GM21737 (cell line): Measurements from ENCODE around the gene EMC1.
"Not testable (repeated sequence)": the region's sequence is repeated elsewhere in the genome, so short reads cannot be mapped to it uniquely, and the experiment has no call there.

ENCODE experiments used
- ATAC-seq: cut with Tn5 transposase; IDR thresholded peaks from one replicate; pipeline ENCODE4 v1.9.1; 2021; ENCODE audit warnings: mild to moderate bottlenecking, moderate library complexity; ENCODE audit not compliant: unreplicated experiment

The EMC1 gene

GRCh38 chr1:19262047-19262446 lies 10.7 kb upstream of the EMC1 start:
- no peak for ATAC-seq

- no peak for ATAC-seq
Observed at GRCh38 chr1:19260211-19261138, 9.2 kb upstream of the EMC1 start.

- no peak for ATAC-seq
Observed at GRCh38 chr1:19258353-19258752, 7.0 kb upstream of the EMC1 start.

GRCh38 chr1:19257178-19257914 lies 6.0 kb upstream of the EMC1 start:
- ATAC-seq = no peak

GRCh38 chr1:19256301-19256700 lies 5.0 kb upstream of the EMC1 start:
- not testable (repeated sequence) for ATAC-seq

GRCh38 chr1:19255288-19255687 lies 4.0 kb upstream of the EMC1 start:
- ATAC-seq = no peak

- ATAC-seq = no peak
Observed at GRCh38 chr1:19254416-19254815, 3.1 kb upstream of the EMC1 start.

GRCh38 chr1:19250629-19251304 lies 557 bp downstream of the EMC1 start:
- no peak for ATAC-seq

GRCh38 chr1:19240673-19241538 lies 10.4 kb downstream of the EMC1 start:
- no peak for ATAC-seq

- ATAC-seq = no peak
Observed at GRCh38 chr1:19239876-19240275, 11.4 kb downstream of the EMC1 start.

- ATAC-seq = no peak
Observed at GRCh38 chr1:19234224-19234623, 17.1 kb downstream of the EMC1 start.

GRCh38 chr1:19232524-19232846 lies 18.8 kb downstream of the EMC1 start:
- no peak for ATAC-seq

GRCh38 chr1:19231736-19232523 lies 19.4 kb downstream of the EMC1 start:
- ATAC-seq = not testable (repeated sequence)

GRCh38 chr1:19229828-19230325 lies 21.4 kb downstream of the EMC1 start:
- no peak for ATAC-seq

- ATAC-seq = no peak
Observed at GRCh38 chr1:19229229-19229628, 22.1 kb downstream of the EMC1 start.

GRCh38 chr1:19222979-19223824 lies 28.1 kb downstream of the EMC1 start:
- no peak for ATAC-seq

GRCh38 chr1:19222573-19222972 lies 28.8 kb downstream of the EMC1 start:
- ATAC-seq = no peak

- no peak for ATAC-seq
Observed at GRCh38 chr1:19220991-19221390, 30.3 kb downstream of the EMC1 start.
